OCI-M2 (cell line): Measurements from ENCODE around the gene LCT.

ENCODE experiments used
- DNase-seq: peaks from one replicate; lab custom pipeline; 2025; ENCODE audit not compliant: unreplicated experiment; lab: John Stamatoyannopoulos, UW

LCT gene

GRCh38 chr2:135743860-135744259, 93.1 kb downstream of the LCT start:
- no peak for DNase-seq

- DNase-seq = no peak
These were observed 94.6 kb downstream of the LCT start for GRCh38 chr2:135742325-135742757.

- peak; percentile 57 for DNase-seq
These were observed 95.3 kb downstream of the LCT start, which contains the start of gene UBXN4 for GRCh38 chr2:135741395-135742324. TSS of gene UBXN4 (plus strand) at chr2:135741855. CDS start at chr2:135741930, 75 bp downstream.

GRCh38 chr2:135741043-135741394, 96.0 kb downstream of the LCT start:
- no peak for DNase-seq

- DNase-seq = no peak
These were observed 96.8 kb downstream of the LCT start for GRCh38 chr2:135740206-135740605.
